ENCODE measurements around the gene RPP25.

GRCh38 chr15:74994236-74994635, 37.7 kb upstream of the RPP25 start:
- no peak for TF ChIP-seq GTF2I (CRISPR knock-in tag; conservative IDR thresholded peaks at IDR 0.05)
- TF ChIP-seq USF2 (CRISPR knock-in tag; IDR thresholded peaks at IDR 0.05): no peak
- no peak for TF ChIP-seq RORB (CRISPR knock-in tag; IDR thresholded peaks at IDR 0.05)
- no peak for TF ChIP-seq CTCF (IDR thresholded peaks at IDR 0.05)
- TF ChIP-seq FOXK1 (CRISPR knock-in tag; IDR thresholded peaks at IDR 0.05): no peak
- TF ChIP-seq FOXJ3 (CRISPR knock-in tag; IDR thresholded peaks at IDR 0.05; ENCODE audit: borderline replicate concordance): no peak
- no peak for TF ChIP-seq JUN (CRISPR knock-in tag; IDR thresholded peaks at IDR 0.05)
- TF ChIP-seq SP1 (CRISPR knock-in tag; conservative IDR thresholded peaks at IDR 0.05): no peak
- no peak for TF ChIP-seq ERG (CRISPR knock-in tag; IDR thresholded peaks at IDR 0.05)
- TF ChIP-seq E2F4 (CRISPR knock-in tag; IDR thresholded peaks at IDR 0.05; ENCODE audit: borderline replicate concordance, low read depth): no peak
- TF ChIP-seq PRRX2 (CRISPR knock-in tag; IDR thresholded peaks at IDR 0.05): no peak
- TF ChIP-seq ATF1 (CRISPR knock-in tag; IDR thresholded peaks at IDR 0.05): no peak
- no peak for TF ChIP-seq GABPB1 (CRISPR knock-in tag; IDR thresholded peaks at IDR 0.05)
- no peak for TF ChIP-seq FOXP1 (CRISPR knock-in tag; IDR thresholded peaks at IDR 0.05; ENCODE audit: borderline replicate concordance)

Measured in WTC11 (cell line).